Endothelial cell (in vitro differentiated cells): Measurements from ENCODE around the gene DGUOK. TPM values are rescaled to one million over a fixed set of nuclear protein-coding genes. Genes with fewer than 3 reads are reported as not detected.
"Not testable (repeated sequence)": the region's sequence is repeated elsewhere in the genome, so short reads cannot be mapped to it uniquely, and the experiment has no call there.

ENCODE experiments used
- DNase-seq: peaks from one replicate; pipeline ENCODE4 v3.0.0; 2021; ENCODE audit warnings: low spot score
- H3K27ac Mint-ChIP-seq: one replicate; pipeline ENCODE4 v1.8.0; 2021; ENCODE audit warnings: mixed read lengths, inconsistent platforms; ENCODE audit not compliant: unreplicated experiment
- H3K27me3 Mint-ChIP-seq: one replicate; pipeline ENCODE4 v1.8.0; 2021; ENCODE audit warnings: mild to moderate bottlenecking, moderate library complexity, mixed read lengths, inconsistent platforms; ENCODE audit not compliant: unreplicated experiment
- H3K36me3 Mint-ChIP-seq: one replicate; pipeline ENCODE4 v1.8.0; 2021; ENCODE audit warnings: mild to moderate bottlenecking, low read depth, mixed read lengths, inconsistent platforms; ENCODE audit not compliant: unreplicated experiment
- H3K4me1 Mint-ChIP-seq: one replicate; pipeline ENCODE4 v1.8.0; 2021; ENCODE audit warnings: mild to moderate bottlenecking, mixed read lengths, inconsistent platforms; ENCODE audit not compliant: unreplicated experiment
- H3K4me3 Mint-ChIP-seq: one replicate; pipeline ENCODE4 v1.8.0; 2021; ENCODE audit warnings: mild to moderate bottlenecking, mixed read lengths, inconsistent platforms; ENCODE audit not compliant: unreplicated experiment
- H3K9me3 Mint-ChIP-seq: one replicate; pipeline ENCODE4 v1.8.0; 2021; ENCODE audit warnings: mixed read lengths, inconsistent platforms; ENCODE audit not compliant: unreplicated experiment
- total RNA-seq: library from RNA; stranded (reverse); fragmentation: NEBNext Ultra II Directional; extraction: Animal tissue kit (Norgen Biotek cat#: 25700); gene quantifications from one replicate; pipeline ENCODE4 v1.2.1, GENCODE V29; 2021; ENCODE audit not compliant: unreplicated experiment
- TF ChIP-seq, protein P1 (sequence below): fragments of 200-600 bp; sonication (generic); IDR thresholded peaks from one replicate; pipeline ENCODE4 v1.5.0; 2021; ENCODE audit warnings: antibody characterized with exemption; ENCODE audit not compliant: unreplicated experiment

The DGUOK gene
- total RNA-seq, 1 donor from 2014 or later: 68.3 TPM

- no peaks in the 10 kb centered on the region for H3K36me3 Mint-ChIP-seq
- H3K9me3 Mint-ChIP-seq: no peaks in the 10 kb centered on the region
- H3K27me3 Mint-ChIP-seq: peaks cover 2% of the 10 kb centered on the region
- peak overlapping the region; percentile 1 for H3K4me3 Mint-ChIP-seq
- no peak for DNase-seq
- TF ChIP-seq, protein P1, sequence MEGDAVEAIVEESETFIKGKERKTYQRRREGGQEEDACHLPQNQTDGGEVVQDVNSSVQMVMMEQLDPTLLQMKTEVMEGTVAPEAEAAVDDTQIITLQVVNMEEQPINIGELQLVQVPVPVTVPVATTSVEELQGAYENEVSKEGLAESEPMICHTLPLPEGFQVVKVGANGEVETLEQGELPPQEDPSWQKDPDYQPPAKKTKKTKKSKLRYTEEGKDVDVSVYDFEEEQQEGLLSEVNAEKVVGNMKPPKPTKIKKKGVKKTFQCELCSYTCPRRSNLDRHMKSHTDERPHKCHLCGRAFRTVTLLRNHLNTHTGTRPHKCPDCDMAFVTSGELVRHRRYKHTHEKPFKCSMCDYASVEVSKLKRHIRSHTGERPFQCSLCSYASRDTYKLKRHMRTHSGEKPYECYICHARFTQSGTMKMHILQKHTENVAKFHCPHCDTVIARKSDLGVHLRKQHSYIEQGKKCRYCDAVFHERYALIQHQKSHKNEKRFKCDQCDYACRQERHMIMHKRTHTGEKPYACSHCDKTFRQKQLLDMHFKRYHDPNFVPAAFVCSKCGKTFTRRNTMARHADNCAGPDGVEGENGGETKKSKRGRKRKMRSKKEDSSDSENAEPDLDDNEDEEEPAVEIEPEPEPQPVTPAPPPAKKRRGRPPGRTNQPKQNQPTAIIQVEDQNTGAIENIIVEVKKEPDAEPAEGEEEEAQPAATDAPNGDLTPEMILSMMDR: no peak
- H3K27ac Mint-ChIP-seq: no peak overlapping the region
- no peaks in the 10 kb centered on the region for H3K4me1 Mint-ChIP-seq
Measured at GRCh38 chr2:73937103-73937885, 10.6 kb downstream of the DGUOK start.

DNA sequence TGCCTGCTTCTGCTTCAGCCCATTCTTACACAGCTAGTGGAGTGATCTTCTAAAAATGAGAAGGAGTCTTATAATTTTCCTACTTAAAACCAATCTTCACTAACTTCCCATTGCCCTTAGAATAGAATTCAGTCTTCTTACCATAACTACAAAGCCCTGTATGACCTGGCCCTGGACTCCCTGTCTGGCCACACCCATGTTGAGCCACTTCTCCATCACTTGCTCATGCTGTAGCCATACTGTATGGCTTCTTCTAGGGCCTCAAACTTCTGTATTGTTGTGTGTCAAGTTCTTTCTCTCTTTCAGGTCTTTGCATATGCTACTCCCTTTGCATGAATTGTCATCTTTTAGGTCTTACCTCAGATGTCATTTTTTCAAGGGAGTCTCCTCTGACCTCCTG is 11.2 kb downstream of the DGUOK start:
- TF ChIP-seq, protein P1: no peak
- Mint-ChIP-seq H3K9me3 (no peaks in the 10 kb centered on the region), H3K27me3 (peaks cover 2% of the 10 kb centered on the region), H3K4me3 (no peak overlapping the region), H3K27ac (no peak overlapping the region), H3K4me1 (no peaks in the 10 kb centered on the region), H3K36me3 (no peaks in the 10 kb centered on the region)
- no peak for DNase-seq

GRCh38 chr2:73938718-73939352 is 12.2 kb downstream of the DGUOK start:
- Mint-ChIP-seq H3K36me3 (no peaks in the 10 kb centered on the region), H3K4me1 (no peaks in the 10 kb centered on the region), H3K9me3 (no peaks in the 10 kb centered on the region), H3K27me3 (peaks cover 2% of the 10 kb centered on the region), H3K4me3 (no peak overlapping the region), H3K27ac (no peak overlapping the region)
- DNase-seq: no peak
- TF ChIP-seq, protein P1: no peak

DNA sequence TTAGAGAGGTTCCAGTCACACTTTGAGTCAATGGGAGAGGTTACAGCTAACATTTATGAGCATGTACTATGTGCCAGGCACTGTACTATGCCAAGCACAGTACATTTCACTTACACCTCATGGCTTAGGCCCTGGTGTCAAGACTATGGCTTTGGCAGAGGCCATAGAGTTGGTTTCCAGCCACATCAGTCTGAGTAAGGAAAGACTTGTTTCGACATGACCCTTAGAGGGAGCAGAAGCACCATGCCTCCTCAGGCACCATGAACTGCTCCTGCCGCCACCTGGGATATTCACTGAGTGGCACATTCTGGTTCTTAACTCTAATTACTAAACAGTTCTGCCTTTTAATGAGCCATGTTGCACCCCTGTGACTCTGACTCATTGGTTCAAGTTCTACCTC is 12.7 kb downstream of the DGUOK start:
- Mint-ChIP-seq H3K27ac (peak overlapping the region; percentile 16), H3K4me3 (no peak overlapping the region), H3K9me3 (no peaks in the 10 kb centered on the region), H3K27me3 (peaks cover 2% of the 10 kb centered on the region), H3K4me1 (no peaks in the 10 kb centered on the region), H3K36me3 (peaks cover 3% of the 10 kb centered on the region)
- no peak for DNase-seq
- TF ChIP-seq, protein P1: no peak

- not testable (repeated sequence) for H3K4me1 Mint-ChIP-seq, H3K9me3 Mint-ChIP-seq, DNase-seq, H3K27me3 Mint-ChIP-seq, H3K4me3 Mint-ChIP-seq, H3K27ac Mint-ChIP-seq, H3K36me3 Mint-ChIP-seq
Measured at GRCh38 chr2:73940066-73940465, 13.4 kb downstream of the DGUOK start.
